Stimulated activated CD8-positive, alpha-beta memory T cell treated with anti-CD3 and anti-CD28 coated beads, Interleukin-7, amount 100 ng/mL, for 48 hours (primary cell): ENCODE measurements around the gene CLASRP.

ENCODE experiments used
- DNase-seq, 2 donors: peaks; one replicate each; pipeline ENCODE4 v3.0.0-alpha.2; 2020; ENCODE audit warnings: low read depth in 1 of 2; ENCODE audit errors: extremely low read depth in 1 of 2

Gene CLASRP

DNA sequence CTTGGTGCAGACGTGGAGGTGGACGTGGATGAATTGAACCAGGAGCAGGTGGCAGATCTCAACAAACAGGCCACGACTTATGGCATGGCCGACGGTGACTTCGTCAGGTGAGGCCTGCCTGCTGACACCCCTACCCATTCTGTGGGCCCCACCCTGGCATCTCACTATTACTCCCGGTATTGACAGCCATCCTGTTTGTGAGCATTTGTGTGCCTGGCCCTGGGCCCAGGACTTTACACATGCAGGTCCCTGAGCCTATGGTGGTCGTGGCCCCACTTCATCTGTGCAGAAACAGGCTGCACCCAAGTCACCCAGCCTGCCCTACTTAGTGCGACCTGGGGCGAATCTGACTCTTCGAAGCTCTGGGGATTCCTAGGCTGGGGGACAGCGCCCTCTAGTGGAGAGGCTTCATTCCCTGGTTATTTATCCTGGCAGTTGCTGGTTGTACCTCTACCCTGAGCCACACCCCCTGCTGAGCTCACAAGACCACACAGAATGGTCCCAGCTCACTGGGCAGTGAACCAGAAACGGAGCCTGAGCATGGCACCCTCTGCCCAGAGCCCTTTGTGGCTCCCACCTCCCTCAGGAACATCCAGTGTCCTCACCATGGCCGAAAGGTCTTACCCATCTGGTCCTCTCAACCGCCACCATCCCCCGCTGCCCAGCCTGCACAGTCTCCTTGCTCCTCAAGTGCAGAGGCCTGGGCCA is 20.6 kb downstream of the CLASRP start:
- DNase-seq = peak; percentile 53 to 68

DNA sequence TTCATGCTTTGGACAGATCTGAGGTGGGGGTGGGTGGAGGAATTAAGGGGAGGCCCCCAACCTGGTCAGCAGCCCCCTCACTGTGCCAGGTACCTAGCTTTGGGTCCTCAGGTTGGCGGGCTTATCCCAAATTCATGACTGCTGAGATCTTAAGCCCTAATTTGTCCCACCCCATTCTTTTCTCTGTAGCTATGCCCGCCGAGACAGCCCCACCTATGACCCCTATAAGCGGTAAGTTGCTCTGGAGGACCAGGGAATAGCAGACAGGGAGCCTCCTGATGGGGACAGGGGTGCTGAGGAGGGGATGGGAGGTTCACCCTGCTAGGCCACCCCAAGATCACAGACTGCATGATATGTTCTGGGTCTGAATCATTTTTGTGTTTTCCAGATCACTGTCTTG is 23.1 kb downstream of the CLASRP start:
- no peak for DNase-seq

DNA sequence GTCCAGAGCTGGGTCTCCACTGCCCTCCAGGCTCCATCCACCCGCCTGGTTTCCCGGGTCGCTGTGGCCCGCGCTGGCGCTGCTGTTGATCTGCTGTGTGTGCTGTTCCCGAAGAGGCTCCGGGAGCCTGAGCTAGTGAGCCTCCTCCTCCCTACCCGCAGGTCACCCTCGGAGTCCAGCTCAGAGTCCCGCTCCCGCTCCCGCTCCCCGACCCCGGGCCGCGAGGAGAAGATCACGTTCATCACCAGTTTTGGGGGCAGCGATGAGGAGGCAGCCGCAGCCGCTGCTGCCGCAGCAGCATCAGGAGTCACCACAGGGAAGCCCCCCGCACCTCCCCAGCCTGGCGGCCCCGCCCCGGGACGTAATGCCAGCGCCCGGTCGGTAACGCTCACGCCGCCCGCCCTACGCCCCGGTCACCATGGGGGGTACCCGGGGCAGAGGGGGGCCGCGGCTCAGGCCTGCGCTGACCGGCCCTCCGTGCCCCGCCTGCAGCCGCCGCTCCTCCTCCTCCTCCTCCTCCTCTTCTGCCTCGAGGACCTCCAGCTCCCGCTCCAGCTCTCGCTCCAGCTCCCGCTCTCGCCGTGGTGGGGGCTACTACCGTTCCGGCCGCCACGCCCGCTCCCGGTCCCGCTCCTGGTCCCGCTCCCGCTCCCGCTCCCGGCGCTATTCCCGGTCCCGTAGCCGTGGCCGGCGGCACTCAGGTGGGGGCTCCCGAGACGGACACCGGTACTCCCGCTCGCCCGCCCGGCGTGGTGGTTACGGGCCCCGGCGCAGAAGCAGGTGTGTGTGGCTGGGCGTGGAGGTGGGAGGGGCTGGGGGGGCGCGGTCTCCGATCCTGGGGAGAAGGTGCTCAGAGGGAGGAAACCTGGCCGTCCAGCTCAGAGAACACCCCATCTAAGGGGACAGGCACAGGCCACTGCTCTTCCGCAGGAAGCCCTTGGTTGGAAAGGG is 25.3 kb downstream of the CLASRP start:
- DNase-seq = no peak

- no peak for DNase-seq
Measured at GRCh38 chr19:45066921-45067661, 28.2 kb downstream of the CLASRP start.

DNA sequence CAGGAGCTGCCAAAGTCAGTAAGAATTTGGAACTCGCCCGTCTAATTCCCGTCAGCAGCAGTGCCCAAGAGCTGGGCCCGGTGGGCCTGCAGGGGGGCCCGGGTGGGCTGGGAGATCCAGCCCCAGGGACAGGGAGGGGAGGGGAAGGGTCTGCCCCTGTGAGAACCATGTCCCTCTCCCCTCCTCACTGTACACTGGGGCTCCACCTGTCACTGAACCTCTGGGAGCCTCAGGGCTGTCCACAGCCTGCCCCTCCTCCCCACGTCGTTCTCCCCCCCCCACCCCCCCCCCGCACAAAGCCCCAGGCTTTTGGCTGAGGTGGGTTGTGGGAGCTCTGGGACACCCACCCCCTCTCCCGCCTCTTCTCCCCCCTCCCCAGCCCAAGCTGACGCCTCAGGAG is 29.2 kb downstream of the CLASRP start:
- DNase-seq = no peak

DNA sequence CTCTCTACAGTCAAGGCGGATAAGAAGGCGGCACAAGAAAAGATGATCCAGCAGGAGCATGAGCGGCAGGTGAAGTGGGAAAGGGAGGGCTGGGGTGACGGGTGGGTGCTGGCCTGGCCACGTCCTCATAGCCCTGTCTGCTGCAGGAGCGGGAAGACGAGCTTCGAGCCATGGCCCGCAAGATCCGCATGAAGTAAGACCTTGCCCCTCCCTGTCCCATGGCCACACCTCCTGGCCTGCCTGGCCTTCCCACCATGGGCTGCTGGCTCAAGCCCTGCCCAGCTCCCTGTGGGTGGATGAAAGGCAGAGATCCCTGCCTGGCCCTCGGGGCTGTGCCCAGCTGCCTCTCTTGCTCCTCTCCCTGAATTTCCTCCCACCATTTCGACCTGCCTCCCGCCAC is 30.2 kb downstream of the CLASRP start:
- no peak for DNase-seq

- no peak for DNase-seq
Measured at GRCh38 chr19:45070214-45070613, 31.4 kb downstream of the CLASRP start.

DNA sequence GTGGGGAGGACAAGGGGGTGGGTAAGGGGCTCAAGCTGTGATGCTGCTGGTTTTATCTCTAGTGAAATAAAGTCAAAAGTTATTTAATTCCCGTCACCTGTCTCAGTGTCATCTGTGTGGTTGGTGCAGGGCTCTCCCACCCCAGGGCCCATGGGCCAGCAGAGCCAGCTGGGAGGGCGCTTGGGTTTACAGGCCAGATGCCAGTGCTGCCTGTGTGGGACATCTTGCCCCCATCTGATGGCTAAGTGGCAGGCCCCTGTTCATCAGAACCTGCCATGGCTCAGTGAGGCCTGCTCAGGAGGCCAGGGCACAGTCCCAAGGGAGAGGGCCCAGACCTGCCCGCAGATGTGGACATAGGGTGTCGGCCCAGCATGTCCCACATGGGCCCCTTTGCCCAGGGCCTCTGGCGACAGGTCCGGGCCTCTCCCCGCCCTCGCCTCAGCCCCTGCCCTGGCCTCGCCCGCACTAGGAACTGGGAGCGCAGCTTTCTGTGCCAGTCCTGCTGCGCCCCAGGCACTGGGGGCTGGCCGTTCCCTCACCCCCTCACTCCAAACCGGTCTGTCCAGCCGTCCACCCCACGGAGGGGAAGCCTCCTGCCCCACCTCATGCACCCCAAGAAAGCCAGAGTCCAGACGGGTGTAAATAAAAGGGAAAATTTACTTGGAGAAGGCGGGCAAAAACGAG is 32.2 kb downstream of the CLASRP start:
- DNase-seq = no peak

DNA sequence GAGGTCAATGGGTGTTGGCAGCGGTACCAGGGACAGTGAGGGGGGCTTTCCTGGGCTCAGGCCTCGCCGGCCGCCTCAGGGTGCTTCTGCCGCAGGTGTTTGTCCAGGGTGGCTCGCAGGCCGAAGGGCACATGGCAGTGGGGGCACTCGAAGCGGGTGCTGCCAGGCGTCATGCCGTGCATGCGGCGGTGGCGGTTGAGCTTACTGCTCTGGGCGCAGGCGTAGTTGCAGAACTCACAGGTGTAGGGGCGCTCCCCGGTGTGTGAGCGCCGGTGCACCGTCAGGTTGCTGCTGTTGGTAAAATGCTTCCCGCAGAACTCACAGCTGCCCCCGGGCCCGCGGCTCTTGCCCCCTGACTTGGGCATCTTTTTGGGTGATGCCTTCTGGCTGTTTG is 32.7 kb downstream of the CLASRP start:
- no peak for DNase-seq

DNA sequence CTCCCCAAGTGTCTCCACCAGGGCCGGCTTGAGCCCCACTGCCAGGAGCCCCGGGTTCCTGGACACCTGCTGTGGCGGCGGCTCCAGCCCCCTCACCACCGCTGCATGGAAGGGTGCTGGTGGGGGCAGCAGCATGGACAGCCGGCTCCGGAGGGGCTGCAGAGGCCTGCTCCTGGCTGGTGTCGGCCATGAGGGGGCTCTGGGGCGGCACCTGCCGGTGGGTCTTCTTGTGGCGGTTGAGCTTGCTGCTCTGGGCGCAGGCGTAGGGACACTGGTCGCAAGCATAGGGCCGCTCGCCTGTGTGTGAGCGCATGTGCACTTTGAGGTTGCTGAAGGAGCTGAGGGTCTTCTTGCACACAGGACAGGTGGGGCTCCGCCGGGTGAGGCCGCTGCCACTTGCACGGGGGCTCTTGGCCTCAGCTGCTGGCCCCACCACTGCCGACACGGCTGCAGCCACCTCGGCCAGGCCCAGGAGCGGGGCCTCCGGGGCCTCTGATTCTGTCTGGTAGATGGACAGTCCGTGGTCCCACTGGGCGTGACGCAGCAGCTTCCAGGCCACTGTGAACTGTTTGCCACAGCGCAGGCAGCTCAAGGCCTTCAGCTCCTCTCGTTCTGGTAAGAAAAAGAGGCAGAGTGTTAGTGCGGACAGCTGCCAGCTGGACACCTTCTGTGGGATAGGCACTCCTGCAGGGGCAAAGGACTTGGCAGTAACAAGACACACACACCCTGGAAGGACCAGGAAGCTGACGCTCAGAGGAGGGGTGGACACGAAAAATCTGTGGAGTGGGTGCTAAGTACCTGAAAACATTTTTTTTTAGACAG is 33.3 kb downstream of the CLASRP start:
- DNase-seq = no peak

- DNase-seq = no peak
Measured at GRCh38 chr19:45074744-45075300, 36.0 kb downstream of the CLASRP start.

GRCh38 chr19:45075301-45076028 is 36.6 kb downstream of the CLASRP start:
- no peak for DNase-seq

- peak; percentile 72 to 77 for DNase-seq
Measured at GRCh38 chr19:45076029-45076850, 37.4 kb downstream of the CLASRP start, which contains the start of gene ZNF296. TSS of gene ZNF296 (minus strand) at chr19:45076478. CDS start at chr19:45076373, 105 bp downstream.

DNA sequence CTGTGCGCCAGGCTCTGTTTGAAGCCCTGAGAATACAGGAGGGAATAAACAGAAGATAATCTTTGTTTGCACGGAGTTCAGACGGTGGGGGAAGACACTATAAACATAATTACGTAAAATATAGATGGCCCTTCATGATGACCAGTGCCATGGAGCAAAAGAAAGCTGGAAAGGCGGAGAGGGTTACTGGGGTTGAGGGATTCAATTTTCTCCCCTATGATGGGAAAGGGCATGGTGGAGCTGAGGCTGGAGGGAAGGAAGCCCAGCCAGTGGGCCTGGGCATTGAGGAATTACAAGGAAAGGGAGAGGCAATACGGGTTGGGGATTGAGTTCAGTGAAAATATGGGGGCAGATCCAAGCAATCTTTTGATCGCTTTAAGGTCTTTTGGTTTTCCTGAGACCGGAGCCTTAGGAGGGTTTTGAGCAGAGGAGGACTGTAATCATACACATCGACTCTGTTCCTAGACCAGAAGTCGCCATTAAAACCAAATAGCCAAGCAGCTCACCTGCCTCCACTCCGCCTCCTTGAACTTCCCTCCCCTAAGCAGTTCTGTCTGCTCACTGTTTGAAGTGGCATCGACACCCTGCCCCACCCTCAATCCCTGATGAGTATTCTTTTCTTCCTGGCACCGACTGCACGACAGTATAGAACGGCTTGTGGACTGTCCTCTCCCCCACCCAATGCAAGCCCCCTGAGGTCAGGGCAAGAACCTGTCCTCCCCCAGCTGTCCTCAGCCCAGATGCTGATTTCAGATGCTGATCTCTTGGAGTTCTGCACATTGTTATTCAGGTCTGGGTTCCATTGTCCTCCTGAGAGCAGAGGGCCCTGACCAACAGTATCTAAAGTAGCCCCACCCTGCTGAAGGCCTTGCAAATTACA is 38.2 kb downstream of the CLASRP start:
- DNase-seq = no peak

DNA sequence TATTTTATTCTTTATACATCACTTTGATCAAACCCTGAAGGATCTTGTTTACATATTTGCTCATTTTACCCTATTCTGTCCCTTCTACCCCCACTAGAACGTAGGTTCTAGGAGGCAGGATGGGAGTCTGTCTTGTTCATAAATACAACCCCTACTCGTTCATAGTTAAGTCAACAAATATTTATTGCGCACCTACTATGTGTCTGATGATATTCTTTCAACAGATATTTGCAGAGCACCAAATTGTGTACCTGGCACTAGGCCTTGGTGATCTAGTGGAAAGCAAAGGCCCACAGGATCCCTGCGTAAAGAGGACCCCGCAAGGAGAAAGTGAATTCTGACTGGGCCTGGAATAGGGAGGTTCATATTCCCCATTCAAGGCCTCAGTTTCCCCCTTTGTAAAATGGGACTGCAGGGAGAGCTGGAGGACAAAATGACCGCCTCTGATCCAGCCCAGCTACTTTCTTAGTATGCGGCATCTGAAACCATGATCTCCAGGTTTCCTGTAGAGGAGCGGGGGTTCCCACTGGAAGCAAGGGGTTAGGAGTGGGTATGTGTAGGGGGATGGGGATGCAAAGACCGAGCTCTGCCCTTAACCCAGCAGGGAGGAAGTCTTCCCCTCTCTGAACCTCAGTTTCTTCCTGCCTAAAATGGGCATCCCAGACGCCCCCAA is 39.7 kb downstream of the CLASRP start:
- DNase-seq = no peak

DNA sequence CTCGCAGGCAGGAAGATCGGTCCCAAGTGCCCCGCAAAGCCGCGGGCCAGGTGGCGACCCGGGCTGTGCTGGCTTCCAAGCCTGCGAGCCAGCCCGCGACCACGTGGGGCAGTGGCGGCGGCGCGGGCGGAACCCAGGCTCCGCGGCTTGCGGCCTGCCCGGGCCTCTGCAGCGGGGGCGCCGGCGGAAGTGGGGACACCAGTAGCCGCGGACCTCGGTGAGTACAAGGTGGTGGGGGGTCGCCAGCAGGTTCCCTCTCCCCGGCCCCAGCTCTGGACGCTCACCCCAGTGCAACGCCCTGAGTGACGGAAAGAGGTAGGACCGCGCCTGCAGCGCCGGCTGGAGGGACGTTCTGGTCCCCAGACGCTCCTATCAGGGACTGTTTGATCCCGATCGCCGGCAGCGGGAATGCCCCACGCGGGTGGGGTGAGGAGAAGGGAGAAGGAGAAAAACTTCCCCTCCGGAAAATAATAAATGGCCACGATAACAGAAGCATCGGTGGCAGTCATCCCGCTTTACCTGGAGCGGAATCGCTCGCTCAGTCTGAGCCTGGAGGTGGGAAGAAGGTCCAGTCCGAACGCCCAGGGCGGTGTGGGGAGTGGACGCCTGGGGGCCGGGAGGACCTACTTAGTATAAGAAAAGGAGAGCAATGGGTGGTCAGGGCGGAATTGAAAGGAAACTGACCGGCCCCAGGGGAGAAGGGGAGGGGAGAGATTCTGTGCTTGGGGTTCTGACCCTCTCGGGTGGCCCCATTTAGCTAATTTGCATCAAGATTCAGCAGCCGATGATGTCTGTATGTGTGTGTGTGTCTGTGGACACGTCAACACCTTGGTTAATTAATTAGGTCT is 40.4 kb downstream of the CLASRP start, which contains the start of gene GEMIN7:
Gene GEMIN7 (plus strand): TSS at position 198 of the 848 bp plus-strand sequence. CDS start 10,855 bp downstream, outside the sequence.
- DNase-seq = peak; percentile 67 to 71
